Calu3 (cell line): ENCODE results near the gene IFNGR2. TPM values are rescaled to one million over a fixed set of nuclear protein-coding genes. Genes with fewer than 3 reads are reported as not detected.

Source experiments
- BruUV-seq: library from RNA; stranded (reverse); fragments of 400-500 nt; replicated peaks from 2 replicates; lab custom pipeline; 2021; lab: Mats Ljungman, UMichigan
- CTCF ChIA-PET: fragments of 300-600 bp; sonication (Branson Sonifier 250); formaldehyde crosslinking; loops from one replicate; lab custom pipeline; 2022; ENCODE audit warnings: antibody characterized with exemption; lab: Charles Lee
- DNase-seq: peaks from one replicate; pipeline ENCODE4 v3.0.0; 2022
- H3K27ac Mint-ChIP-seq: one replicate; pipeline ENCODE4 v1.8.0; 2022; ENCODE audit warnings: mixed read lengths; ENCODE audit not compliant: unreplicated experiment
- H3K27me3 Mint-ChIP-seq: one replicate; pipeline ENCODE4 v1.8.0; 2022; ENCODE audit warnings: mixed read lengths; ENCODE audit not compliant: unreplicated experiment
- H3K36me3 Mint-ChIP-seq: one replicate; pipeline ENCODE4 v1.8.0; 2022; ENCODE audit warnings: mild to moderate bottlenecking, moderate library complexity, mixed read lengths; ENCODE audit not compliant: insufficient read depth, unreplicated experiment
- H3K4me1 Mint-ChIP-seq: one replicate; pipeline ENCODE4 v1.8.0; 2022; ENCODE audit warnings: mild to moderate bottlenecking, low read depth, mixed read lengths; ENCODE audit not compliant: unreplicated experiment
- H3K4me3 Mint-ChIP-seq: one replicate; pipeline ENCODE4 v1.8.0; 2022; ENCODE audit warnings: mild to moderate bottlenecking, low read depth, moderate library complexity, mixed read lengths; ENCODE audit not compliant: unreplicated experiment
- H3K9me3 Mint-ChIP-seq: one replicate; pipeline ENCODE4 v1.8.0; 2022; ENCODE audit warnings: low read depth, mixed read lengths; ENCODE audit not compliant: unreplicated experiment
- CTCF ChIP-seq: fragments of 200-600 bp; IDR thresholded peaks from one replicate; pipeline ENCODE4 v1.8.0; 2022; ENCODE audit warnings: antibody characterized with exemption; ENCODE audit not compliant: unreplicated experiment
- intact Hi-C: fragments of 100-400 bp; cut with micrococcal nuclease; formaldehyde crosslinking; loops from one replicate; pipeline ENCODE4 v1.10.0; 2022; ENCODE audit not compliant: unreplicated experiment
- total RNA-seq: library from RNA; stranded (reverse); gene quantifications from 2 replicates; pipeline ENCODE4 v1.2.3, GENCODE V29; 2022

IFNGR2 gene
- total RNA-seq, 1 experiment from 2014 or later, result 59.8 TPM

- intact Hi-C loops, result no loop called here
These were observed 6.3 kb upstream of the IFNGR2 start for GRCh38 chr21:33396951-33397350.

GRCh38 chr21:33397717-33398116 is 5.5 kb upstream of the IFNGR2 start:
- TF ChIP-seq CTCF, result no peak
- BruUV-seq, result no TSS peak
- Mint-ChIP-seq H3K36me3 (no peaks in the 10 kb centered on the region), H3K4me1 (peaks cover 6% of the 10 kb centered on the region), H3K27me3 (no peaks in the 10 kb centered on the region), H3K4me3 (no peak overlapping the region), H3K27ac (no peak overlapping the region), H3K9me3 (peaks cover 2% of the 10 kb centered on the region)
- DNase-seq, result no peak
- CTCF ChIA-PET, result interaction anchor here (0.6 kb wide), 1 partner anchor 46 kb away, joined by 3 read pairs; no protein-coding TSS in a partner anchor
- intact Hi-C loops, result no loop called here

More at GRCh38 chr21:33396951-33397350, 6.3 kb upstream of the IFNGR2 start:
- no peak for TF ChIP-seq CTCF
- peaks cover 6% of the 10 kb centered on the region for H3K4me1 Mint-ChIP-seq
- no peak overlapping the region for H3K4me3 Mint-ChIP-seq
- CTCF ChIA-PET, result interaction anchor here (0.6 kb wide), 1 partner anchor 1021 kb away, joined by 3 read pairs; no protein-coding TSS in a partner anchor
- no peak for DNase-seq
- no peak overlapping the region for H3K27ac Mint-ChIP-seq
- BruUV-seq, result no TSS peak
- peaks cover 2% of the 10 kb centered on the region for H3K9me3 Mint-ChIP-seq
- no peaks in the 10 kb centered on the region for H3K36me3 Mint-ChIP-seq
- H3K27me3 Mint-ChIP-seq, result no peaks in the 10 kb centered on the region

- Mint-ChIP-seq H3K4me3 (no peak overlapping the region), H3K9me3 (peaks cover 2% of the 10 kb centered on the region), H3K4me1 (peaks cover 6% of the 10 kb centered on the region), H3K27ac (no peak overlapping the region), H3K36me3 (peaks cover under 1% of the 10 kb centered on the region), H3K27me3 (no peaks in the 10 kb centered on the region)
- BruUV-seq, result no TSS peak
- no peak for DNase-seq
- intact Hi-C loops, result no loop called here
- CTCF ChIA-PET, result interaction anchor here (0.7 kb wide), 1 partner anchor 351 kb away, joined by 3 read pairs; no protein-coding TSS in a partner anchor
- TF ChIP-seq CTCF, result no peak
These were observed 4.9 kb upstream of the IFNGR2 start for GRCh38 chr21:33398361-33398760.

GRCh38 chr21:33401630-33401992 is 1.6 kb upstream of the IFNGR2 start:
- no TSS peak for BruUV-seq
- peaks cover 13% of the 10 kb centered on the region for H3K4me1 Mint-ChIP-seq
- H3K27me3 Mint-ChIP-seq, result no peaks in the 10 kb centered on the region
- TF ChIP-seq CTCF, result no peak
- no peak overlapping the region for H3K27ac Mint-ChIP-seq
- no peak for DNase-seq
- H3K36me3 Mint-ChIP-seq, result peaks cover 29% of the 10 kb centered on the region
- peaks cover 2% of the 10 kb centered on the region for H3K9me3 Mint-ChIP-seq
- CTCF ChIA-PET, result no interaction called here
- intact Hi-C loops, result no loop called here
- no peak overlapping the region for H3K4me3 Mint-ChIP-seq
